Medulla oblongata (tissue), 1 donor: ENCODE results near the gene CDK19.
A peak's percentile ranks its signal among the peaks of the same experiment; 100 is the strongest.

Experiments used
- DNase-seq: peaks from one replicate; pipeline ENCODE4 v3.0.0-alpha.2; 2015; ENCODE audit errors: extremely low spot score

Gene CDK19

GRCh38 chr6:110703010-110703905 lies 112.0 kb downstream of the CDK19 start:
- DNase-seq = no peak

GRCh38 chr6:110699780-110700179 lies 115.5 kb downstream of the CDK19 start:
- DNase-seq = no peak

GRCh38 chr6:110693994-110694393 lies 121.3 kb downstream of the CDK19 start:
- DNase-seq = no peak

- DNase-seq = no peak
Measured at GRCh38 chr6:110693296-110693695, 122.0 kb downstream of the CDK19 start.

- no peak for DNase-seq
Measured at GRCh38 chr6:110690916-110691315, 124.4 kb downstream of the CDK19 start.

- no peak for DNase-seq
Measured at GRCh38 chr6:110690106-110690654, 125.1 kb downstream of the CDK19 start.

DNA sequence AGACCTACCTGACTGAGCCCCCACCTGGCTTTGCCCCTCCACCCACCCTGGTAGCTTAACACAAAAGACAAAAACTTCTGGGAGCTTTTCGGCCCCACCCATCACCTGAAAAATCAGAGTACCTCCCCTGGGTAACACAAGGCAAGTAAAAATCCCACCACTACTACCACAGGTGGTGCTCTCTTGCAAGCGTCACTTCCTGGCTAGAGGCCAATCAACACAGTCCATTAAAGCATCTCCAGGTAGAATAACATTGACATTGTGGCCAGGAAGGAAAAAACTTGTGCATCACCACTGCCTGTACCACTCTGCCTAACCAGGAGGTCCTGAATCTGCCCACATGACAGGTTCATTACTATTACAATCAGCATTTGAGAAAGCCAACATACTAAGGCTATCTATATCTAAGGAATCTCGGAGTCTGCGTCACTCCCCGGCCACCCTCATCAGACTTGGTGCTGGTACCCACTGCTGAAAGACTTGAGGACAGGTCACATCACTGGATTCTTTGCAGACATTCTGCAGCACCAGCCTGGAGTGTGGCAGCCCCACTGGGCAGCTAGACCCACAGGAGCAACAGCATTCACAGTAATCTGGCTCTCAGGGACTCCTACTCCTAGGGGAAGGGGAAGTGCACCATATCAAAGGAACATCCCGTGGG lies 125.9 kb downstream of the CDK19 start:
- DNase-seq = no peak

- no peak for DNase-seq
Measured at GRCh38 chr6:110688661-110689268, 126.5 kb downstream of the CDK19 start.

DNA sequence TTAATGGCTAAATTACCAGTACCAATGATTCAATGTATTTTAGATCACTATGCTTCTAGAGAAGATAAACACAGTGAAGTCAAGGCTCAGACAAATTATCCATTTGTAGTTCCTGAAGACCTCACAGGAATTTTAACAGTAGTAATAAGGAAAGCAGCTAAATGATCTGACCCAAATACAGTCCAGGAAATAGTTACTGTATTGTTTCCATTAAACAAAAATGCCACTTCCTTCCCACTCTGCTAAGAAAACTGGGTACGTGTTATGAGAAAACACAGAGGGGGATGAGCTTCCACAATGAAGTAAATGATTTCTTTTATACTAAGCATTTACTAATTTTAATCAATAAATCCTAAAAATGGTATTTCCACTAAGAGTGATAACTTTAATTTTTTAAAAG lies 127.9 kb downstream of the CDK19 start:
- no peak for DNase-seq

DNA sequence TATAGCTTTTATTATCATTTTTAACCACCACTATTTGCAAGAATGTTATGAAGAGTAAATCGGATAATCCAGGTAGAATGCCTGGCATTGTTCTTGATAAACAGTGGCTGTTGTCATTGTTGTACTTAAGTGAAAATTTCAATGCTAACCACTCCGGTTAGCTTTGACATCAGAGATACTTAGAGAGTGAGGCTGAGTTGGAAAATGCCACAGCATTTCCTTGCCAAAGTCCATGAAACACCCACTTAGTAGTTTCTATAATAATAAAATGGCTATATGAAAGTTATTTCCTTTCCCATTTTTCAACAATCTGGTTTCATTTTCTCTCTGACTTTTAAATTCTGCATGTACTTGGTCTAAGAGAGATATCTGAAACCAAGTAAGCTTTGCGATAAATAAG lies 132.0 kb downstream of the CDK19 start:
- no peak for DNase-seq

GRCh38 chr6:110682460-110682853 lies 132.8 kb downstream of the CDK19 start:
- peak; percentile 96 for DNase-seq

DNA sequence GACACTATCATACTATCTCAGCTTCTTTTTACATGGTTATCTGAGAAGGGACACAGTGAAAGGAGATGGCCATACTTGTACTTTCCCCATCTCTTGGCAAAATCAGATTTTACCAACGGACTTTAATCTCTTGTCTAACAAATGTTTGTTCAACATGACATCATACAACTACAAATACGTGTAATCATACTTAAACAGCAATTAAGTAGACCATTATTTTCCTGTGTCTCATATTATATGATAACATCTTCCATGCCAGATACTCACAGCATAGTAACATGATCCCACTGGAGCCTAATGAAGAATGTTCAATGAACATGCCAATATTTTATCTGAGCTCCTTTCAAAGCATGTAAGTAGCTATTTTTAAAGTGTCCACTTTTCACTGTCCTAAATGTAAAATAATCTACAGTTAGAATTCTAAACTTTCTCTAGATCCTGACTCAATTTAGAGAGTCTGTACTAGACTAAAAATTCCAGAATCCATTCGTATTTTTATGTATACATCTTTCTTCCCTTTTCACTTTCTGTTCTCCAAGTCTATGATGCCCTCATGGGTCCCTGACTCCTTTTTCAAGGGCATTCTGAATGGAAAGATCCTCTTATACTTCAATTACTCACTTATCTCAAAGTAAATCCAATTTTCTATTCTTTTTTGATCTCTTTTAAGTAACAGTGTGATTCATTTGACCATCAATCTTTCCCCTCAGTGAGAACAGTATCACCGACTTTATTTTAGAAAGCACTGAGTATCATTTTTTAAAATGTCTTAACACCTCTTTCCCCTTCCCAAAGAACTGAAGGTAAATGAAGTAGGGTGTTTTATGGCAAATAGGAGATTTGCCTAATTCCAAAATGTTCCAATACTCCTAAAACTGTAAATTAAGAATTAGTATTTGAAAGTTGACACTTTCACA lies 133.5 kb downstream of the CDK19 start:
- DNase-seq = peak; percentile 55

DNA sequence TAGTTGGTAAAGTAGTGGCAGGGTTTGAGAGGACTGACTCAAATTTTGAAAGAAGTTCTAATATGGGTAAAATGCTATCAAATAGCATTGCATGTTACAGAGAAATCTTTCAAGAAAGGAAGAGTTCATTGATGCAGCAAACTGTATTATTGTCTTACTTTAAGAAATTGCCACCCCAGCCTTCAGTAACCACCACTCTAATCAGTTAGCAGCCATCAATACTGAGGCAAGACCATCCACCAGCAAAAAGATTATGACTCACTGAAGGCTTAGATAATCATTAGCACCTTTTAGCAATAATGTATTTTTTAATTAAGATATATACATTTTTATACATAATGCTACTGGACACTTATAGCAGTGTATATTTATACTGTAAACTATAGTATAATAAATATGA lies 138.9 kb downstream of the CDK19 start:
- no peak for DNase-seq

DNA sequence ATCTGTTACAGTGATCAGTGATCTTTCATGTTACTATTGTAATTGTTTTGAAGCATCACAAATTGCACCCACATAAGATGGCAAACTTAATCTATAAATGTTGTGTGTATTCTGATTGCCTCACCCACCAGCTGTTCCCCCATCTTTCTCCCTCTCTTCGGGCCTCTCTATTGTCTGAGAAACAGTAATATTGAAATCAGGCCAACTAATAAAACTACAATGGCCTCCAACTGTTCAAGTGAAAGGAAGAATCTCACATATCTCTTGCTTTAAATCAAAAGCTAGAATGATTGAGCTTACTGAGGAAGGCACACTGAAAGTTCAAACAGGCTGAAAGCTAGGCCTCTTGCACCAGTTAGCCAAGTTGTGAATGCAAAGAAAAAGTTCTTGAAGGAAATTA lies 141.2 kb downstream of the CDK19 start:
- no peak for DNase-seq

GRCh38 chr6:110672122-110672521 lies 143.1 kb downstream of the CDK19 start:
- no peak for DNase-seq

DNA sequence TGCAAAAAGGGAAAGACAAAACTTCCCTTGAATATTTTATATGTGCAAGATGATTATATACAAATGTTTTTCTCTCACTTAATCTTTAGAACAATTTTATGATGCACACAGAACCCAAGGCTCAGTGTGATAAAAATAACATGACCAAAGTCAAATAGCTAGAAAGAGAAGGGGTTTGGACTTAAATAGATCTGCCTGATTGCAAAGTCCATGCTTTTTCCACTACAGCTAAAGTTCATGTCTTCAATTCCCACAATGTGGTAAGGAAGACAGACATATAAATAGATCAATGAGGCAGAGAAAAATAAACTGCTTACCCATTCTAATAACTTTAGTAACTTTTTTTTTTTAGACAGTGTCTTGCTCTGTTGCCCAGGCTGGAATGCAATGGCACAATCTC lies 143.8 kb downstream of the CDK19 start:
- no peak for DNase-seq

- no peak for DNase-seq
Measured at GRCh38 chr6:110665600-110665999, 149.7 kb downstream of the CDK19 start.

GRCh38 chr6:110664933-110665332 lies 150.3 kb downstream of the CDK19 start:
- no peak for DNase-seq

GRCh38 chr6:110662490-110663211 lies 152.6 kb downstream of the CDK19 start:
- no peak for DNase-seq

- no peak for DNase-seq
Measured at GRCh38 chr6:110661414-110661813, 153.9 kb downstream of the CDK19 start.
